ENCODE measurements around the gene IER5L.

The IER5L gene

GRCh38 chr9:129177791-129178567 lies at the start of gene IER5L:
Gene IER5L (minus strand): TSS chr9:129178261. CDS start chr9:129178052, 209 bp downstream.
- DNase-seq (ENCODE audit: insufficient read length, low spot score) (peak; percentile 93), FAIRE-seq (no peak)

GRCh38 chr9:129227843-129228189 lies 49.8 kb upstream of the IER5L start:
- no peak for DNase-seq (ENCODE audit: insufficient read length, low spot score)
- FAIRE-seq = no peak

DNA sequence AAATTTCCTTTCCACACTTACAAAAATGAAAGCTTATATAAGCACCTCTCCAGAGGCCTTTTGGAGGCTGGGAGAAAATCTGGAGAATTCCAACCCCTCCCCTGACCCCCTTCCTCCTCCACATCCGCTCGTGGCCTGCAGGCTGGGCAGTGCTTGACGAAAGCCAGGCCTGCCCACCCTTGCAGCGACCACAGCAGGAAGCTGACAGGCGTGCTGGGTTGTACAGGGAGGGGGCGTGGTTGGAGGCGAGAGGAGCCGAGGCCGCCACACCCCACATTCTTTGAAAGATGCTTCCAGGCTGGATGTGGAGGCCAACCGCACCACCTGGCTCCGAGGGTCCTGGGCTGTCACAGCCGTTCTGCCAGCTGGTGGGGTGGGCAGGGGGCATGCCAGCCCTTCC lies 47.8 kb upstream of the IER5L start:
- FAIRE-seq (peak; percentile 97), DNase-seq (ENCODE audit: insufficient read length, low spot score) (peak; percentile 90)

- FAIRE-seq = no peak
- no peak for DNase-seq (ENCODE audit: insufficient read length, low spot score)
Measured at GRCh38 chr9:129225490-129225778, 47.4 kb upstream of the IER5L start.

DNA sequence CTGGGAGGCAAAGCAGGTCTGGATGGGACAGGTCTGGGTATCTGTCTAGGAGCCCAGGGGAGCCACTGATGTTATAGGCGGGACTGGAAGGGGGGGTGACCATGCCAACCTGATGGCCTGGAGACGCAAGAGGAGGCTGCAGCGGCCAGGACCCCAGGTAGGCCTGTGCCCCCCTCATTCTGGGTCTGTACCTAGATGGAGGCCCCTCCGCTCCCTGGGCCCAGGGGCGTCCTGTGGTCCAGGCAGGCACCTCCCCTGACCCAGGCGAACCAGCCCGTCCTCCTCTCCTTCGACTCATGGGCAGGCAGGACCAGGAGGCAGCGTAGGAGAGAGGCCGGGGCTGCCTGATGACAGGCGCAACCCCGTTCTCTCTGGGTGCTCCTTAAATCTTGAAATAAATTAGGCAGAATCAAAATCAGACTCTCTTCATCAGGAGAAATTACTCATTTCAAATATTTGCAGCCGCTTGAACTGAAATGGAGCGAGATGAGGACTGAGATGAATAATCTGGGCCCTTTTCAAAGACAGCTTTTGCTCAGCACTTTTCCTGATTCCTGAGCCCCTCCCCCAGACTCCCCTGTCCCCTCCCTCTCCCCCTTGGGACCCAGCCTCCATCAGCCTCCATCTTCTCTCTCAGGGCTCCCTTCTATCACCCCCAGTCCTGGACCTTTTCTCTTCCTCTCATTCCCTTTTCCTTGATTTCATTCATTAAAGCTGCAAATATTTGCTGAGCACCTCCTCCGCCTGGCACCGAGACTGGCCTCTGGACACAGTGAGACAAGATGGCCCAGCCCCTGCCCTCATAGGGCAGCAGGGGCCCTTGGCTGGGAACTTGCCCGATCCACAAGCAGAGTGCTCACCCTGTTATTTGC lies 46.8 kb upstream of the IER5L start:
- DNase-seq (ENCODE audit: insufficient read length, low spot score) (no peak), FAIRE-seq (no peak)

DNA sequence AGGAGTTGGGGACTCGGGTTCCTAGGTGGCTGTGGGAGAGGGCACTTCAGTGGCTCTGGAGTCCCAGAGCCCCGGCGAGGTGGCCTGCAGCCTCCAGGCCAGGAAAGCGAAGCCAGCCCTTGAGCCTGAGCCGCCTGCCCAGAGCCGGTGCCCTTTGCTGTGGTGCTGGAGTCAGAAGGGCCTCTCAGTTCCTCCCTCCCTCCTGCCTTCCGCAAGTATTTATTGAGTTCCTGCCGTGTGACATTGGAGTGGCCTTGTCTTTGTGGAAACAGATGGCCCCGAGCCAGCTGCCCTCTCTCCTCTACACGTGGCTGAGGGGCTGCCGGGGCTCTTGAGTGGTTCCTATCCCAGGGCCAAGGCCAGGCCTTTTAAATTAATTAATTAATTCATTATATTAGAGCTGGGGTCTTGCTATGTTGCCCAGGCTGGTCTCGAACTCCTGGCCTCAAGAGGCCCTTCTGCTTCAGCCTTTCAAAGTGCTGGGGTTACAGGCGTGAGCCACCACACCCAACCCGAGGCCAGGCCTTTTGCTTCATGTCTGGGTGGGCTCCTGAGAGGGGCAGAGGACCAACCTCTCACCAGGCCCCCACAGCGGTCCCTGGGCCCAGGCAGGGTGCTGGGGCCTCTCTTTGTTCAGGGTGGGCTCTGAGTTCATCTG lies 45.6 kb upstream of the IER5L start:
- FAIRE-seq (no peak), DNase-seq (ENCODE audit: insufficient read length, low spot score) (no peak)

GRCh38 chr9:129222819-129223218 lies 44.8 kb upstream of the IER5L start:
- FAIRE-seq (no peak), DNase-seq (ENCODE audit: insufficient read length, low spot score) (no peak)

- FAIRE-seq = no peak
Measured at GRCh38 chr9:129221979-129222635, 44.0 kb upstream of the IER5L start.

DNA sequence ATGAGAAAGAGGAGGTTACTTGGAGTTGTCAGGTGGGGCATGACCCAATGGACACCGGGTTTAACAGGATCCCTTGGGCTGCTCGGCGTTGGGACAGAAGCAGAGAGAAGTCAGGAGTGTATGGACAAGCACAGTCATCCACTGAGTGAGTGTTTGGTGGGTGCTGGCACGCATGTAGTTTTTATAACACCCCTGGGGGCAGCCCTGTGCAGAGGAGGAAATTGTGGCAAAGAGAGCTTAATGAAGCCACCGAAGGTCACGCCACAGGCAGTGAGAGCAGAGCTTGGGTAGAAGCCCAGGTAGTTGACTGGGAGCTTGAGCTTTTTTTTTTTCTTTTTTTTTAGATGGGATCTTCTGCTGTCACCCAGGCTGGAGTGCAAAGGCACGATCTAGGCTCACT lies 43.2 kb upstream of the IER5L start:
- FAIRE-seq (no peak), DNase-seq (ENCODE audit: insufficient read length, low spot score) (no peak)

More at GRCh38 chr9:129221979-129222635, 44.0 kb upstream of the IER5L start:
- DNase-seq (ENCODE audit: insufficient read length, low spot score) = no peak

DNA sequence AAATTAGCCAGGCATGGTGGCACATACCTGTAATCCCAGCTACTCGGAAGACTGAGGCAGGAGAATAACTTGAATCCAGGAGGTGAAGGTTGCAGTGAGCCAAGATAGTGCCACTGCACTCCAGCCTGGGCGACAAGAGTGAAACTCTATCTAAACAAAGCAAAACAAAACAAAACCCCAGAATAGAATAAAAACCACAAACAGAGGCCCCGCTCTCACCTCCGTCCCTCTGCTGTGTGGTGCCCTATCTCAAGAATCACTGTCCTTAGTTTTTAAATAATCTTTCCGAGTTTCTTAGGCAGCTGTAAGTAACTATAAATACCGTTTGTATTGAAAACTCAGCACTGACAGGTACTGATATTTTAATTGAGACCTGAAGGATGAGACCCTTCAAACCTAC lies 42.7 kb upstream of the IER5L start:
- no peak for FAIRE-seq
- DNase-seq (ENCODE audit: insufficient read length, low spot score) = no peak

GRCh38 chr9:129218918-129219317 lies 40.9 kb upstream of the IER5L start:
- no peak for DNase-seq (ENCODE audit: insufficient read length, low spot score)
- FAIRE-seq = no peak

- DNase-seq (ENCODE audit: insufficient read length, low spot score) = no peak
- FAIRE-seq = no peak
Measured at GRCh38 chr9:129218272-129218625, 40.2 kb upstream of the IER5L start.

GRCh38 chr9:129213551-129213950 lies 35.5 kb upstream of the IER5L start:
- no peak for DNase-seq (ENCODE audit: insufficient read length, low spot score)
- no peak for FAIRE-seq

DNA sequence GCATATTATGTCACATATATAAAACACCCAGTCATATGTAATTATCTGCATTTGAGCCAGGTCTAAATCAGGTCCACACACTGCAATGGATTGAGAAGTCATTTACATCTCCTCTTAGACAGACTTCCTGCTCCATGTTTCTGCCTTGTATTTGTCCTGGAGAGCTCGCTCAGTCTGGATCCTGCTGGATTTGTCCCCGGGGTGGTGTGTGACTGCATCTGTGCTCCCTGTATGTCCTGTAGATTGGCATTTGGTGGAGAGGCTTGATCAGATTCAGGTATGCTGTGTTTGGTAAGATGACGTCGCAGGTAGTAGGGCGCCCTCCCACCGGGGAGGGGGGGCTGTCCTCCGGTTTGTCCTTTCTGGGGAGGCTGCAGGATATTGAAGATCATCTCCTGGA lies 33.6 kb upstream of the IER5L start:
- FAIRE-seq (no peak), DNase-seq (ENCODE audit: insufficient read length, low spot score) (no peak)

DNA sequence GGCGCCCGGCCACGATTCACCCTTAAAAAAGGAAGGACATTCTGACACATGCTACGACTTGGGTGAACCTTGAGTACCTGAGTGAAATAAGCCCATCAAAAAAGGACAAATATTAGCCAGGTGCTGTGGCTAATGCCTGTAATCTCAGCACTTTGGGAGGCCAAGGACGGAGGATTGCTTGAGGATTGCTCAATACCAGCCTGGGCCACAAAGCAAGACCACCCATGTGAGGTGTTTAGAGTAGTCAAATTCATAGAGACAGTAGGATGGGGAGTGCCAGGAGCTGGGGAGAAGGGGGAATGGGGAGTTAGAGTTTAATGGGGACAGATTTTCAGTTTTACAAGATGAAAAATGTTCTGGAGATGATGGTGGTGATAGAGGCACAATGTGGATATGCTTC lies 32.1 kb upstream of the IER5L start:
- DNase-seq (ENCODE audit: insufficient read length, low spot score) (no peak), FAIRE-seq (no peak)

- DNase-seq (ENCODE audit: insufficient read length, low spot score) = no peak
- no peak for FAIRE-seq
Measured at GRCh38 chr9:129209580-129209979, 31.5 kb upstream of the IER5L start.

DNA sequence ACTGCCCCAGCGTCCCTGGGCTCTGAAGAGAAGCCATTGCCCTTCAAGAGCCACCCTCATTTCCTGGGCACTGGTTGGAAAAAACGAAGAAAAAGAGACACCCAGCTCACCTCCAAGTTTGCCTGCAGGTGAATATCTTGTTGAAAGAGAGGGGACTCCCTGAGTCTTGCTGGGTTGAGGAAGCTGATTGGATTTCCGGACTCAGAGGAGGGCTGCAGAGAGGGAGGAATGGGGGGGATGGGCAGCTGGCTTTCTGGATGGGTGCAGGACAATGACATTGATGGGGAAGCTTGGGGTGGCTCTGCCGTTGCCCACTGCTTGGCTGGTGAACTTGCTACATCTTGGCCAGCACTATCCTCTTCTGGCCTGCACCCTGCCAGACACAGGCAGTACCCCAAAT lies 31.0 kb upstream of the IER5L start:
- FAIRE-seq (no peak), DNase-seq (ENCODE audit: insufficient read length, low spot score) (no peak)

GRCh38 chr9:129208207-129209032 lies 30.4 kb upstream of the IER5L start:
- DNase-seq (ENCODE audit: insufficient read length, low spot score) (no peak), FAIRE-seq (no peak)

DNA sequence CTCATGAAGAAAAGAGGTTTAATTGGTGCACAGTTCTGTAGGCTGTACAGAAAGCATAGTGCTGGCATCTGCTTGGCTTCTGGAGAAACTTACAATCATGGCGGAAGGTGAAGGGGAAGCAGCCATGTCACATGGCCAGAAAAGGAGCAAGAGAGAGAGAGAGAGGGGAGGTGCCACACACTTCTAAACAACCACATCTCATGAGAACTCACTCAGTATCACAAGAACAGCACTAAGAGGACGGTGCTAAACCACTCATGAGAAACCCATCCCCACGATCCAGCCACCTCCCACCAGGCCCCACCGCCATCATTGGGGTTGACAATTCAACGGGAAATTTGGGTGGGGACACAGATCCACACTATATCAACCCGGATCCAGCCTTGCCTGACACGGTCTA lies 28.8 kb upstream of the IER5L start:
- FAIRE-seq = no peak

DNA sequence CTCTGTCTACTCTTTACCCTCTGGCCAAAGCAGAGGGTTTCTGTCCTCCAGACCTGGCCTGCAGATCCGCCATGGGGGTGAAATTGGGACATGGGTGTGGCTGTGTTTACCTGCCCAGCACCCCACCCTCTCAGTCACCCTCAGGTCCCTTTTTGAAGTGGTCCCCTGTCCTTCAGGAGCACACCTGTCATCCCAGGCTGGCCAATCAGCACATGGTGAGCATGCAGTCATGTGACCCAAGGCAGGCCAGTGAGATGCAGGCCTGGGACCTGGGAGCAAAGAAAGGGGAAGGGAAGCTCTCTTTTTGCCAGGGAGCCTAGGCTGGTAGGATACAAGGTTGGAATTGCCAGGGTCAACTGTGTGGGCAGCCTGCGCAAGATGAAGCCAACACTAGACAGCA lies 28.3 kb upstream of the IER5L start:
- FAIRE-seq = no peak
- no peak for DNase-seq (ENCODE audit: insufficient read length, low spot score)

More for the DNA sequence above, 28.8 kb upstream of the IER5L start:
- no peak for DNase-seq (ENCODE audit: insufficient read length, low spot score)

Measured in HTR-8/SVneo (cell line).